H1 (cell line): Measurements from ENCODE around the gene FOXO1. TPM values are rescaled to one million over a fixed set of nuclear protein-coding genes. Genes with fewer than 3 reads are reported as not detected.

Experiments used
- CTCF ChIA-PET: fragments of 300-600 bp; sonication (Branson Sonifier 250); formaldehyde crosslinking; loops from one replicate; lab custom pipeline; 2021; ENCODE audit not compliant: partially characterized antibody; lab: Charles Lee
- POLR2A ChIA-PET: fragments of 300-600 bp; sonication (Branson Sonifier 250); formaldehyde crosslinking; loops from one replicate; lab custom pipeline; 2021; ENCODE audit warnings: inconsistent platforms; ENCODE audit not compliant: partially characterized antibody; lab: Charles Lee
- DNase-seq, 2 experiments: peaks; one replicate each; pipeline versions ENCODE4 v3.0.0 to v3.0.0-alpha.2; 2010 to 2022; ENCODE audit warnings: low spot score in 2 of 2, low read depth in 1 of 2, mixed read lengths in 1 of 2
- FAIRE-seq: peaks from 2 replicates; lab custom pipeline; 2011; peaks lifted over from hg19 to GRCh38; lab: Jason Lieb, UNC
- H2AFZ ChIP-seq: 2 replicates; pipeline ENCODE4 v1.8.1; 2012; ENCODE audit warnings: low read length, inconsistent platforms
- H2AK5ac ChIP-seq: 2 replicates; pipeline ENCODE4 v1.6.1; 2013; ENCODE audit warnings: low read depth, low read length
- H2BK120ac ChIP-seq: replicated peaks from 2 replicates; pipeline ENCODE3; 2013; ENCODE audit warnings: low read depth, low read length, inconsistent platforms
- H2BK12ac ChIP-seq: 2 replicates; pipeline ENCODE4 v1.6.1; 2013; ENCODE audit warnings: low read depth, low read length
- H2BK15ac ChIP-seq: 2 replicates; pipeline ENCODE4 v1.6.1; 2013; ENCODE audit warnings: low read length
- H2BK20ac ChIP-seq: 2 replicates; pipeline ENCODE4 v1.6.1; 2013; ENCODE audit warnings: low read length
- H2BK5ac ChIP-seq: 2 replicates; pipeline ENCODE4 v1.6.1; 2013; ENCODE audit warnings: low read depth, low read length
- H3K14ac ChIP-seq: 2 replicates; pipeline ENCODE4 v1.6.1; 2013; ENCODE audit warnings: inconsistent platforms; ENCODE audit not compliant: insufficient read length
- H3K18ac ChIP-seq: 2 replicates; pipeline ENCODE4 v1.6.1; 2013; ENCODE audit warnings: low read length; ENCODE audit errors: extremely low read depth
- H3K23ac ChIP-seq: 2 replicates; pipeline ENCODE4 v1.6.1; 2013; ENCODE audit warnings: inconsistent platforms; ENCODE audit not compliant: insufficient read length
- H3K23me2 ChIP-seq: 2 replicates; pipeline ENCODE4 v1.6.1; 2013; ENCODE audit warnings: low read depth, low read length
- H3K27ac ChIP-seq: 2 replicates; pipeline ENCODE4 v1.6.1; 2011; ENCODE audit warnings: low read depth, low read length, inconsistent platforms
- H3K27me3 ChIP-seq, 4 experiments: replicated peaks in 1 of 4; 1 replicate in 1 of 4; 2 replicates in 3 of 4; pipeline versions ENCODE4 v1.6.1 to v1.8.1; 2011 to 2013; ENCODE audit warnings: low read length in 3 of 4, mild to moderate bottlenecking in 3 of 4, inconsistent platforms in 2 of 4, mixed read lengths in 2 of 4, moderate library complexity in 1 of 4; ENCODE audit not compliant: control insufficient read depth in 3 of 4, insufficient read depth in 3 of 4; ENCODE audit errors: extremely low read depth in 1 of 4
- H3K36me3 ChIP-seq, 4 experiments: 2 replicates each; pipeline versions ENCODE4 v1.6.1 to v1.8.1; 2011 to 2013; ENCODE audit warnings: mild to moderate bottlenecking in 4 of 4, low read length in 3 of 4, moderate library complexity in 2 of 4, control low read depth in 1 of 4, inconsistent platforms in 1 of 4; ENCODE audit not compliant: insufficient read depth in 4 of 4, control insufficient read depth in 2 of 4
- H3K4ac ChIP-seq: replicated peaks from 2 replicates; pipeline ENCODE3; 2013; ENCODE audit warnings: low read length, low read depth, mixed read lengths, inconsistent platforms; ENCODE audit not compliant: insufficient read length
- H3K4me1 ChIP-seq, 4 experiments: replicated peaks in 1 of 4; 1 replicate in 1 of 4; 2 replicates in 3 of 4; pipeline versions ENCODE4 v1.6.1 to v1.8.1; 2011 to 2013; ENCODE audit warnings: low read length in 3 of 4, inconsistent platforms in 2 of 4, mixed read lengths in 1 of 4; ENCODE audit not compliant: insufficient read depth in 4 of 4, control insufficient read depth in 3 of 4
- H3K4me2 ChIP-seq, 2 experiments: 2 replicates each; pipeline versions ENCODE4 v1.6.1 to v1.8.1; 2011 to 2013; ENCODE audit warnings: low read depth in 2 of 2, low read length in 2 of 2, control low read depth in 1 of 2, inconsistent platforms in 1 of 2, mild to moderate bottlenecking in 1 of 2; ENCODE audit not compliant: insufficient read depth in 1 of 2
- H3K4me3 ChIP-seq, 4 experiments: fragments of 200-600, 300-600 bp in 1 of 4; sonication (generic), shearing (Covaris generic), sonication (Bioruptor Twin) in 1 of 4; 2 replicates each; pipeline versions ENCODE4 v1.5.1 to v1.8.1; 2011 to 2016; ENCODE audit warnings: low read length in 4 of 4, low read depth in 3 of 4, control low read depth in 2 of 4, inconsistent platforms in 2 of 4, mild to moderate bottlenecking in 2 of 4, mixed read lengths in 1 of 4, moderate library complexity in 1 of 4; ENCODE audit not compliant: insufficient read depth in 2 of 4; ENCODE audit errors: extremely low read depth in 1 of 4
- H3K56ac ChIP-seq: replicated peaks from 2 replicates; pipeline ENCODE3; 2013; ENCODE audit warnings: low read depth, mild to moderate bottlenecking, mixed read lengths, low read length, inconsistent platforms; ENCODE audit not compliant: insufficient read length
- H3K79me1 ChIP-seq: 2 replicates; pipeline ENCODE4 v1.6.1; 2013; ENCODE audit warnings: low read depth, low read length, control low read depth
- H3K79me2 ChIP-seq, 2 experiments: 2 replicates each; pipeline versions ENCODE4 v1.6.1 to v1.8.1; 2012 to 2013; ENCODE audit warnings: low read length in 2 of 2, mild to moderate bottlenecking in 2 of 2, inconsistent platforms in 1 of 2; ENCODE audit not compliant: insufficient read depth in 2 of 2, control insufficient read depth in 1 of 2
- H3K9ac ChIP-seq, 4 experiments: replicated peaks in 1 of 4; 1 replicate in 1 of 4; 2 replicates in 3 of 4; pipeline versions ENCODE4 v1.6.1 to v1.8.1; 2011 to 2013; ENCODE audit warnings: low read depth in 3 of 4, low read length in 3 of 4, control low read depth in 2 of 4, mild to moderate bottlenecking in 2 of 4, moderate library complexity in 2 of 4, inconsistent platforms in 1 of 4; ENCODE audit errors: extremely low read depth in 1 of 4
- H3K9me3 ChIP-seq, 2 experiments: 2 replicates each; pipeline versions ENCODE4 v1.6.1 to v1.8.1; 2012 to 2013; ENCODE audit warnings: mild to moderate bottlenecking in 2 of 2, moderate library complexity in 2 of 2, control low read depth in 1 of 2, inconsistent platforms in 1 of 2, low read depth in 1 of 2, low read length in 1 of 2, mixed read lengths in 1 of 2; ENCODE audit not compliant: insufficient read depth in 2 of 2
- H4K20me1 ChIP-seq, 2 experiments: replicated peaks in 1 of 2; 2 replicates each; pipeline versions ENCODE3 to v1.8.1; 2011 to 2013; ENCODE audit warnings: inconsistent platforms in 2 of 2, low read length in 2 of 2, mild to moderate bottlenecking in 1 of 2; ENCODE audit not compliant: insufficient read depth in 2 of 2, control insufficient read depth in 1 of 2
- H4K5ac ChIP-seq: 2 replicates; pipeline ENCODE4 v1.6.1; 2013; ENCODE audit warnings: low read length, low read depth, mixed read lengths, inconsistent platforms; ENCODE audit not compliant: insufficient read length
- H4K8ac ChIP-seq: 2 replicates; pipeline ENCODE4 v1.8.0; 2013; ENCODE audit warnings: mild to moderate bottlenecking, moderate library complexity, low read length, inconsistent platforms; ENCODE audit not compliant: insufficient read depth; ENCODE audit errors: extremely low read depth
- H4K91ac ChIP-seq: replicated peaks from 2 replicates; pipeline ENCODE3; 2013; ENCODE audit warnings: low read length, mixed read lengths, inconsistent platforms; ENCODE audit not compliant: insufficient read length
- CEBPB ChIP-seq: IDR thresholded peaks from 2 replicates; pipeline ENCODE4 v1.6.1; 2012; ENCODE audit warnings: low read depth, low read length
- SAP30 ChIP-seq: fragments of 300-600 bp; sonication (generic); IDR thresholded peaks from 2 replicates; pipeline ENCODE4 v1.7.1; 2012; ENCODE audit warnings: low read length, moderate library complexity, mild to moderate bottlenecking, inconsistent platforms; ENCODE audit not compliant: insufficient read depth, insufficient replicate concordance
- WGBS, 2 experiments: shearing (Covaris generic) in 1 of 2; methylation state at CpG; one replicate each; pipeline versions ENCODE4 v1.1.6 to v1.1.7; 2013 to 2015; ENCODE audit warnings: low lambda C conversion rate in 2 of 2, mixed read lengths in 2 of 2, inconsistent platforms in 1 of 2, low coverage in 1 of 2, missing lambda C conversion rate in 1 of 2; ENCODE audit not compliant: insufficient replicate concordance in 2 of 2, insufficient coverage in 1 of 2, insufficient read length in 1 of 2; ENCODE audit errors: extremely low coverage in 1 of 2, missing lambda C conversion rate in 1 of 2; 5-methylcytosine and 5-hydroxymethylcytosine counted together
- polyA plus RNA-seq, 7 experiments: library from polyadenylated mRNA; depleted of rRNA in 3 of 7; stranded (reverse) in 5 of 7; unstranded in 2 of 7; fragments of >200 nt in 5 of 7; fragments of 200-250 nt in 2 of 7; gene quantifications; 1 replicate in 5 of 7; 2 replicates in 1 of 7; 4 replicates in 1 of 7; pipeline versions ENCODE4 v1.2.1 to v1.2.3, GENCODE V29; 2011 to 2013; ENCODE audit warnings: missing spikeins in 2 of 7, mixed read lengths in 2 of 7
- total RNA-seq: library from RNA; stranded (reverse); fragmentation: NEBNext Ultra II Directional; extraction: Animal tissue kit (Norgen Biotek cat#: 25700); gene quantifications from 2 replicates; pipeline ENCODE4 v1.2.1, GENCODE V29; 2021

FOXO1 gene
- total and polyA plus RNA-seq, 2 of the 8 experiments (the other 6 are each of a cell fraction or from before 2014, with no cell fraction given): 35.3 to 56.9 TPM

DNA sequence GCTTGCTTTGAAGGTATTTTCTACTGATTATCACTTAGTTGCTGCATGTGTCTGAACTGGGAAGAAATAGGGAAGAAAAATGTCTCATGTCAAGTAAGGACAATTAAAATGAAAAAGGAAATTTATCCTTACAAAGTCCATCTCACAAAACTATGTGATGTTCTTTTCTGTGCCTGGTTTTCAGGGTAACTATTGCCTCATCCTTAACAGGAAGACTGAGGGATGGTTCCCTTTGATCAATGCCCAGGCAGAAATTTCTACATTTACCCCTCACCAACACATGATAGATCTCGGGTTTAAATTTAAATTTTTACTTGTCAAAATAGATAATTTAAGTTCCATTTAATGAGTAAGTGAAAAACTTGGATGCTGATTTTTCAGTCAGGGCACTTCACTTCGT, 3.9 kb upstream of the FOXO1 start:
- H4K5ac ChIP-seq: no peak overlapping the region
- H3K14ac ChIP-seq: no peak overlapping the region
- H2BK12ac ChIP-seq: no peak overlapping the region
- H3K36me3 ChIP-seq: no peaks in the 10 kb centered on the region
- H3K27me3 ChIP-seq: no peaks in the 10 kb centered on the region; a peak in 1 of 7 replicates
- no peak overlapping the region for H2AFZ ChIP-seq
- 79% methylated on average over 2 of the region's 2 CpGs; no CpG with 5 or more reads in 1 of the 2 experiments for WGBS, 2 experiments
- peaks cover 3 to 26% (median 16%) of the 10 kb centered on the region in 4 experiments for H3K4me1 ChIP-seq
- H4K91ac ChIP-seq: no peak overlapping the region
- H3K4me2 ChIP-seq: no peak overlapping the region
- no peak overlapping the region for H3K56ac ChIP-seq
- H3K79me1 ChIP-seq: no peaks in the 10 kb centered on the region
- H4K20me1 ChIP-seq: peaks cover 2 to 5% of the 10 kb centered on the region in 2 experiments
- no peak overlapping the region for H3K27ac ChIP-seq
- FAIRE-seq: no peak
- ChIA-PET CTCF (no interaction called here), POLR2A (interaction anchor here (0.6 to 2.1 kb wide), 3 partner anchors 11 to 1017 kb away, joined by 3 to 8 read pairs (median 3); no protein-coding TSS in a partner anchor)
- H3K79me2 ChIP-seq: peaks cover 3 to 16% of the 10 kb centered on the region in 2 experiments; a peak in 3 of 4 replicates
- no peak overlapping the region for H3K4ac ChIP-seq
- H2AK5ac ChIP-seq: no peak overlapping the region
- peak; percentile 66; the same call in 1 of the 2 replicates for TF ChIP-seq CEBPB
- no peak for TF ChIP-seq SAP30
- H3K9ac ChIP-seq: no peak overlapping the region
- no peak overlapping the region for H3K23ac ChIP-seq
- no peak overlapping the region for H2BK15ac ChIP-seq
- H3K18ac ChIP-seq: no peak overlapping the region; the same call in 1 of the 2 replicates
- H3K23me2 ChIP-seq: peaks cover 6% of the 10 kb centered on the region; the same call in 1 of the 2 replicates
- H3K9me3 ChIP-seq: no peaks in the 10 kb centered on the region
- no peak overlapping the region for H2BK5ac ChIP-seq
- H4K8ac ChIP-seq: no peak overlapping the region
- H2BK120ac ChIP-seq: peak overlapping the region; percentile 75
- no peak for DNase-seq
- H2BK20ac ChIP-seq: no peak overlapping the region
- H3K4me3 ChIP-seq: no peak overlapping the region
